Body of pancreas (tissue), 4 donors: ENCODE data around the gene RIPPLY1.

Experiments used
- POLR2A ChIP-seq, 3 donors: fragments of 450-650 bp; IDR thresholded peaks; one replicate each; pipeline ENCODE4 v1.6.1; 2016; ENCODE audit warnings: antibody characterized with exemption in 3 of 3, mild to moderate bottlenecking in 2 of 3
- TF ChIP-seq, protein P1 (sequence below), 7 experiments: fragments of 450-650 bp in 4 of 7; fragments of 200-600 bp in 3 of 7; sonication (generic) in 3 of 7; IDR thresholded peaks; one replicate each; pipeline ENCODE4 v1.5.1; 2016 to 2019; ENCODE audit warnings: antibody characterized with exemption in 7 of 7

DNA sequence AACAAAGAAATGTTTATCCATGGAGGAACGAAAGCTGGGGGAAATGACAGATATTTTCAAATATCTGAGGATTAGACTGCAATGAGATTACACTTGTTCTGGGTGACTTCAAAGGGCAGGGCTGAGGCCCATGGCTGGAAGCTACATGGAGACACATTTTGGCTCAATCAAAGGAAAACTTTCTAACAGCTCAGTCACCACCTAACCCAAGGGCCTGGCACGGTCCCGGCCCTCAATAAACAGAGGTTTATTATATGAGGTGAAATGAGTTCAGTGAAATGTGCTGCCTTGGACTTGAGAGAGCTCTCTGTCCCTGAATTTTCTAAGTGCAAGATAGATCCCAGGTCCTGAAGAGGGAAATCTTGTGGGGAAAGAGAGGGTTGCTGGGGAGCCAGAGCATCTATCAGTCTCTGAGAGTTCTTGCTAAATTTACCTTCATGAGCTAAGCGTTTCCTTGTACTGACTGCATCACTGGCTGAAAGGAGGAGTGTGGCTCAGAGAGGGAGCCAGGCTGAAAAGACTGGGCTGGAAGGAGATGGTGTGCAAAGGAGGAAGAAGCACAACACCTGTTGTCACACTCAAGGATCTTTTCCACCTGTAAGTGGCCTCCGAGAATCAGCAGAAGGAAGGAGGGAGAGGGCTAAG, 2.0 kb upstream of the RIPPLY1 start:
- TF ChIP-seq, protein P1, sequence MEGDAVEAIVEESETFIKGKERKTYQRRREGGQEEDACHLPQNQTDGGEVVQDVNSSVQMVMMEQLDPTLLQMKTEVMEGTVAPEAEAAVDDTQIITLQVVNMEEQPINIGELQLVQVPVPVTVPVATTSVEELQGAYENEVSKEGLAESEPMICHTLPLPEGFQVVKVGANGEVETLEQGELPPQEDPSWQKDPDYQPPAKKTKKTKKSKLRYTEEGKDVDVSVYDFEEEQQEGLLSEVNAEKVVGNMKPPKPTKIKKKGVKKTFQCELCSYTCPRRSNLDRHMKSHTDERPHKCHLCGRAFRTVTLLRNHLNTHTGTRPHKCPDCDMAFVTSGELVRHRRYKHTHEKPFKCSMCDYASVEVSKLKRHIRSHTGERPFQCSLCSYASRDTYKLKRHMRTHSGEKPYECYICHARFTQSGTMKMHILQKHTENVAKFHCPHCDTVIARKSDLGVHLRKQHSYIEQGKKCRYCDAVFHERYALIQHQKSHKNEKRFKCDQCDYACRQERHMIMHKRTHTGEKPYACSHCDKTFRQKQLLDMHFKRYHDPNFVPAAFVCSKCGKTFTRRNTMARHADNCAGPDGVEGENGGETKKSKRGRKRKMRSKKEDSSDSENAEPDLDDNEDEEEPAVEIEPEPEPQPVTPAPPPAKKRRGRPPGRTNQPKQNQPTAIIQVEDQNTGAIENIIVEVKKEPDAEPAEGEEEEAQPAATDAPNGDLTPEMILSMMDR (IDR thresholded peaks at IDR 0.05): no peak
- no peak for TF ChIP-seq POLR2A (IDR thresholded peaks at IDR 0.05)
